GM21723 (cell line): ENCODE data around the gene SPTLC1.

Experiments
- ATAC-seq: cut with Tn5 transposase; IDR thresholded peaks from one replicate; pipeline ENCODE4 v1.9.1; 2021; ENCODE audit warnings: mild to moderate bottlenecking, moderate library complexity; ENCODE audit not compliant: unreplicated experiment

Gene SPTLC1

GRCh38 chr9:91992461-91993041 is 122.7 kb downstream of the SPTLC1 start:
- no peak for ATAC-seq

- ATAC-seq, result no peak
These were observed 123.4 kb downstream of the SPTLC1 start for GRCh38 chr9:91991721-91992341.

GRCh38 chr9:91986248-91986647 is 129.0 kb downstream of the SPTLC1 start:
- no peak for ATAC-seq

GRCh38 chr9:91985692-91986091 is 129.5 kb downstream of the SPTLC1 start:
- ATAC-seq, result no peak
